Lower leg skin (tissue), 4 donors: ENCODE results near the gene PLB1. TPM values are rescaled to one million over a fixed set of nuclear protein-coding genes. Genes with fewer than 3 reads are reported as not detected.

Experiments
- DNase-seq, 2 donors: peaks; one replicate each; pipeline ENCODE4 v3.0.0-alpha.2; 2019; ENCODE audit warnings: low spot score in 2 of 2
- H3K4me3 ChIP-seq: fragments of 200-600 bp; sonication (generic); 2 replicates; pipeline ENCODE4 v1.5.1; 2017; ENCODE audit warnings: mild to moderate bottlenecking, low read depth; ENCODE audit not compliant: poor library complexity, severe bottlenecking
- CTCF ChIP-seq, 3 donors: fragments of 450-650 bp; IDR thresholded peaks; one replicate each; pipeline ENCODE4 v1.5.1; 2016; ENCODE audit warnings: antibody characterized with exemption in 3 of 3, mild to moderate bottlenecking in 3 of 3, moderate library complexity in 2 of 3
- POLR2A ChIP-seq, 2 donors: fragments of 450-650 bp; IDR thresholded peaks; one replicate each; pipeline ENCODE4 v1.6.1; 2016 to 2017; ENCODE audit warnings: antibody characterized with exemption in 2 of 2, mild to moderate bottlenecking in 1 of 2, moderate library complexity in 1 of 2
- WGBS, 2 donors: methylation state at CpG; one replicate each; pipeline ENCODE4 v1.1.5; 2018; 5-methylcytosine and 5-hydroxymethylcytosine counted together
- intact Hi-C: fragments of 100-400 bp; cut with DNase I; formaldehyde crosslinking; loops from one replicate; pipeline ENCODE4 v1.15.0; 2023; ENCODE audit warnings: low total_unique reads
- total RNA-seq, 4 donors: library from RNA; depleted of rRNA; stranded (reverse); fragments of >200 nt; gene quantifications; one replicate each; pipeline ENCODE4 v1.1.0, GENCODE V29; 2016

Gene PLB1
- total RNA-seq, 4 donors from 2014 or later = 3.4 to 10.3 (median 8.9) TPM

DNA sequence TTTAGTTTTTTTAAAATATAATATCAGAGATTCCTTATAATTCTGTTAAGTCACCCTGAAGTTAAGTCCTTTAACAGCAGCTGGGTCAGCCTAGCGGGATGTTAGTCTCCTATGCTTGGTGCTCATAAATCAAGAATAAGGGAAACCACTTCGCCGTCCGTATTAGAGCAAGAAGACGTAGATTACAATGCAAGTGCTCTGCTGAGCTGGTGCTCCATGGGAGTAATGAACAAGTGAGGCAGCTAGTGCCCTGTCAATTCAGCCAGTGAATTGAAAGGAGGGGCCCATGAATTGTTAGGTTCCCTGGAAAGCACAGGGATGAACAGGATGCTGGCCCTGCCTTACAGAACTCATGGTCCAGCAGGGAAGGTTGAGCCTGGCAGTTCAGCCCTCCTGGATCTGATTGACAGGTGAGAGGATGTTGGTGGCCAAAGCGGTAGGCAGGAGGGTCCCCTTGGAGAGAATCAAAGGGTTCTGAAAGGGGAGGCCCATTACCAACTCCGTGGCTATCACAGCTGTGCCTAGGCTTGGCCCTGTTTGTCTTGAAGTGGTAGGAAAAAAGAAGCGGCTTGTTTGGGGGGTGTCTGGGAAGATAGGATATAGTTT, 30.8 kb downstream of the PLB1 start:
- no peak overlapping the region for H3K4me3 ChIP-seq
- intact Hi-C loops = no loop called here
- peak in 1 of 2 donors; percentile 48 for DNase-seq
- TF ChIP-seq CTCF (IDR thresholded peaks at IDR 0.05) = no peak
- no peak for TF ChIP-seq POLR2A (IDR thresholded peaks at IDR 0.05)
- WGBS, 2 donors = 88 to 93% methylated on average over 8 of the region's 8 CpGs

- DNase-seq = peak in 1 of 2 donors; percentile 79
- WGBS, 2 donors = 72 to 91% methylated on average over 4 of the region's 4 CpGs
- TF ChIP-seq CTCF (IDR thresholded peaks at IDR 0.05) (no peak), POLR2A (IDR thresholded peaks at IDR 0.05) (no peak)
- intact Hi-C loops = no loop called here
- no peak overlapping the region for H3K4me3 ChIP-seq
Measured at GRCh38 chr2:28527196-28527595, 31.3 kb downstream of the PLB1 start.

DNA sequence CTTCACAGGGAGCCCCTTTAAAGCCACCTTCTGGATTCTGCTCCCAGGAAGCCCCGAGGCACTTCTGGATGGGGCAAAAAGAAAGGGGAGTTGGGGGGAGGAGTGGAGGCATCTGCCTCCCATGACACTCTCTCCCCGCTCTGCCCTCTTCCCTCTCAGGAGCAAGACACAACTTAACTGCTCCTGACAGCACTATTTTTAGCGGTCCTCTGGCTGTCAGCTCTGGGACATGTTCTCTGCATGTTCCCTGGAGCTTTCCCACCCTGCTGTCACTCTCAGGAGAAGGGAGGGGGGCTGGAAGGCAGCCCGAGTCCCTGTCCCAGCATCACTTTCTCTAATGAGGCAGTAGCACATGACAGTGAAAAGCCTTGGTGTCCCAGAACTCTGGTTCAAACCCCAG, 32.3 kb downstream of the PLB1 start:
- no peak overlapping the region for H3K4me3 ChIP-seq
- no peak for TF ChIP-seq CTCF (IDR thresholded peaks at IDR 0.05)
- no peak for TF ChIP-seq POLR2A (IDR thresholded peaks at IDR 0.05)
- WGBS, 2 donors = 48 to 52% methylated on average over 4 of the region's 4 CpGs
- intact Hi-C loops = no loop called here
- DNase-seq = no peak

DNA sequence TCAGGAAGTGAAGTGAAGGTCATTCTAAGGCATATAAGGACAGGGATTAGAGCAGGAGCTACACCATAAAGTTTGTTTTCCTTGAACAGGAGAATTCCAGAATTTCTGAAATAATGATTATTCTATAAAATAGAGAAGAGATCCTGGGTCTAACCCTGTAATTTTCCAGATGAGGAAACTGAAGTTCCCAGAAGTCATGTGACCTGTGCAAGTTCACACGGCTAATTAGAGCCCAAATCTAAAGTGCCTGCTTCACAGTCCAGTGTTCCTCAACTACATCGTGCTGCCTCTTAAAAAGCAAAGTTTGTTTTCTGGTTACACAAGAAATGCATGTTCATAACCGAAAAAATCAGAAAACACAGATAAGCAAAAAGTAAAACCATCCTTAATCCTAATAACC, 34.9 kb downstream of the PLB1 start:
- no peak overlapping the region for H3K4me3 ChIP-seq
- DNase-seq = no peak
- TF ChIP-seq CTCF (IDR thresholded peaks at IDR 0.05) (no peak), POLR2A (IDR thresholded peaks at IDR 0.05) (no peak)
- WGBS, 2 donors = 73 to 81% methylated on average over 3 of the region's 3 CpGs
- intact Hi-C loops = no loop called here

DNA sequence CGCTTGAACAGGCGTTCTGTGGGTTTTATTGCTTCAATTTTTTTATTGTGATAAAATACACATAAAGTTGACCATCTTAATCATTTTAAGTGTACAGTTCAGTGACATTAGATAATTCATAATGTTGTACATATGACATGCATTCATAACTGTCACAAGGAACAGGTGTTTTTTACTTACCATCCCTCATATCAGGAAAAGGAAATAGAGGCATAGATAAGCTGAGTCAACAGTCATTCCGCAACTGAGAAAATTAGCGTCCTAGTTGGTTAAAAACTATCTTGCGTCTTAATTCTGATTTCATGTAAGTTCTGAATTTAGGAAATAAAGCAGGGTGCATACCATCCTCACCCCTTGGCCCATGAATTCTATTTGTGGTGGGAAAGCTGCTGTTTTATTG, 36.5 kb downstream of the PLB1 start:
- 79 to 93% methylated on average over 5 of the region's 5 CpGs for WGBS, 2 donors
- DNase-seq = no peak
- no peak overlapping the region for H3K4me3 ChIP-seq
- intact Hi-C loops = no loop called here
- no peak for TF ChIP-seq CTCF (IDR thresholded peaks at IDR 0.05)
- TF ChIP-seq POLR2A (IDR thresholded peaks at IDR 0.05) = no peak
